HL-60 (cell line): ENCODE results near the gene NDFIP1.

Experiments
- DNase-seq, 2 experiments: peaks; one replicate each; pipeline ENCODE4 v3.0.0-alpha.2; 2010 to 2020; ENCODE audit warnings: low read depth in 1 of 2, low spot score in 1 of 2
- H3K27ac ChIP-seq: fragments of 250-450 bp; sonication (Bioruptor Pico); replicated peaks from 2 replicates; pipeline ENCODE4 v1.5.1; 2020; ENCODE audit warnings: mild to moderate bottlenecking, moderate library complexity
- H3K27me3 ChIP-seq: fragments of 250-450 bp; sonication (Bioruptor Pico); 2 replicates; pipeline ENCODE4 v1.5.1; 2021; ENCODE audit warnings: mild to moderate bottlenecking, moderate library complexity; ENCODE audit not compliant: insufficient read depth, poor library complexity, severe bottlenecking
- H3K4me3 ChIP-seq: replicated peaks from 2 replicates; pipeline ENCODE4 v1.5.1; 2011; ENCODE audit warnings: mild to moderate bottlenecking, control low read depth, low read length; ENCODE audit not compliant: insufficient read depth
- CTCF ChIP-seq: IDR thresholded peaks from one replicate; pipeline ENCODE4 v1.5.1; 2011; ENCODE audit warnings: low read length, control low read depth, inconsistent platforms; ENCODE audit not compliant: insufficient read depth
- GABPA ChIP-seq: IDR thresholded peaks from 2 replicates; pipeline ENCODE4 v1.6.1; 2012; ENCODE audit warnings: low read depth
- POLR2AphosphoS5 ChIP-seq: IDR thresholded peaks from 2 replicates; pipeline ENCODE4 v1.6.1; 2012; ENCODE audit warnings: low read depth
- SPI1 ChIP-seq: IDR thresholded peaks from 2 replicates; pipeline ENCODE4 v1.6.1; 2012; ENCODE audit warnings: low read depth, mild to moderate bottlenecking, borderline replicate concordance
- TF ChIP-seq, protein P1 (sequence below): IDR thresholded peaks from 2 replicates; pipeline ENCODE4 v1.6.1; 2012; ENCODE audit warnings: low read depth; ENCODE audit not compliant: insufficient replicate concordance

Gene NDFIP1

GRCh38 chr5:142097681-142098080 is 10.9 kb upstream of the NDFIP1 start:
- no peak for DNase-seq
- TF ChIP-seq CTCF: no peak
- TF ChIP-seq GABPA: no peak
- TF ChIP-seq SPI1: no peak
- TF ChIP-seq, protein P1, sequence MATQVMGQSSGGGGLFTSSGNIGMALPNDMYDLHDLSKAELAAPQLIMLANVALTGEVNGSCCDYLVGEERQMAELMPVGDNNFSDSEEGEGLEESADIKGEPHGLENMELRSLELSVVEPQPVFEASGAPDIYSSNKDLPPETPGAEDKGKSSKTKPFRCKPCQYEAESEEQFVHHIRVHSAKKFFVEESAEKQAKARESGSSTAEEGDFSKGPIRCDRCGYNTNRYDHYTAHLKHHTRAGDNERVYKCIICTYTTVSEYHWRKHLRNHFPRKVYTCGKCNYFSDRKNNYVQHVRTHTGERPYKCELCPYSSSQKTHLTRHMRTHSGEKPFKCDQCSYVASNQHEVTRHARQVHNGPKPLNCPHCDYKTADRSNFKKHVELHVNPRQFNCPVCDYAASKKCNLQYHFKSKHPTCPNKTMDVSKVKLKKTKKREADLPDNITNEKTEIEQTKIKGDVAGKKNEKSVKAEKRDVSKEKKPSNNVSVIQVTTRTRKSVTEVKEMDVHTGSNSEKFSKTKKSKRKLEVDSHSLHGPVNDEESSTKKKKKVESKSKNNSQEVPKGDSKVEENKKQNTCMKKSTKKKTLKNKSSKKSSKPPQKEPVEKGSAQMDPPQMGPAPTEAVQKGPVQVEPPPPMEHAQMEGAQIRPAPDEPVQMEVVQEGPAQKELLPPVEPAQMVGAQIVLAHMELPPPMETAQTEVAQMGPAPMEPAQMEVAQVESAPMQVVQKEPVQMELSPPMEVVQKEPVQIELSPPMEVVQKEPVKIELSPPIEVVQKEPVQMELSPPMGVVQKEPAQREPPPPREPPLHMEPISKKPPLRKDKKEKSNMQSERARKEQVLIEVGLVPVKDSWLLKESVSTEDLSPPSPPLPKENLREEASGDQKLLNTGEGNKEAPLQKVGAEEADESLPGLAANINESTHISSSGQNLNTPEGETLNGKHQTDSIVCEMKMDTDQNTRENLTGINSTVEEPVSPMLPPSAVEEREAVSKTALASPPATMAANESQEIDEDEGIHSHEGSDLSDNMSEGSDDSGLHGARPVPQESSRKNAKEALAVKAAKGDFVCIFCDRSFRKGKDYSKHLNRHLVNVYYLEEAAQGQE: no peak
- TF ChIP-seq POLR2AphosphoS5: no peak
- H3K4me3 ChIP-seq: no peak overlapping the region
- H3K27ac ChIP-seq: no peak overlapping the region
- no peaks in the 10 kb centered on the region for H3K27me3 ChIP-seq

DNA sequence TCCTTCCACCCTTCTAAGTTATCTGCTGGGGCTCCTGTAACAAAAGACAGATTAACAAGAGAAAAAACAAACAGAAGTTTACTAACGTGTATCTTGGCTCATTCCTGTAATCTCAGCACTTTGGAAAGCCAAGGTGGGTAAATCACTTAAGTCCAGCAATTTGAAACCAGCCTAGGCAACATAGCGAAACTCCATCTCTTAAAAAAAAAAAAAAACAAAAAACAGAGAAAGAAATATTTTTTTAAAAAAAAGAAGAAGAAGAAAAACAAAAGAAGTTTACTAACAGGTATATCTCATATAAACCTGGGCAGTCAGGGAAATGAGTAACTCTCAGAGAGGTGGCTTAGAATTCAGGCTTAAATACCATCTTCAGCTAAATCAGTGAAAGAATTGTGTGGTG is 10.3 kb upstream of the NDFIP1 start:
- no peaks in the 10 kb centered on the region for H3K27me3 ChIP-seq
- H3K4me3 ChIP-seq: no peak overlapping the region
- no peak for DNase-seq
- TF ChIP-seq GABPA (no peak), POLR2AphosphoS5 (no peak), SPI1 (no peak), CTCF (no peak)
- TF ChIP-seq, protein P1: no peak
- no peak overlapping the region for H3K27ac ChIP-seq

DNA sequence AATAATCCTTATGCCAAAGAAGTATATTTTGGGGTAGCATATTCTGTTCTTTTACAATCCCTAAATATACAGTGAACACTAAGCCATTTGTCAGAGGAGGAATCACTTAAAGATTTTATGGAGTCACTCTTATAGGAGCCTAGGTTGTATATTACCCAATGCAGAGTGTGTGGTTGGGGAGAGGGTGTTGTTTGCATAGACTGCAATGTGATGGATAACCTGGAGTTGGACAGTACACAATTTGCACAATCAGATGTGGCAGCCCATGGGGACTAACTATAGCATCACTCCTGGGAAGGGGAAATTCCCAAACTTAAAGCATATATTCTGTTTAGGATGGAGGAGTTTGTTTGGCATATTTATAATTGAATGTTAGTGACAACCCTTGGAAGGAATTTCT is 9.6 kb upstream of the NDFIP1 start:
- TF ChIP-seq POLR2AphosphoS5 (no peak), CTCF (no peak), SPI1 (no peak), GABPA (no peak)
- TF ChIP-seq, protein P1: no peak
- Histone ChIP-seq H3K4me3 (no peak overlapping the region), H3K27ac (no peak overlapping the region), H3K27me3 (no peaks in the 10 kb centered on the region)
- DNase-seq: no peak
